ENCODE measurements around the gene FAM3C.
"Not testable (repeated sequence)": the region's sequence is repeated elsewhere in the genome, so short reads cannot be mapped to it uniquely, and the experiment has no call there.

Gene FAM3C

DNA sequence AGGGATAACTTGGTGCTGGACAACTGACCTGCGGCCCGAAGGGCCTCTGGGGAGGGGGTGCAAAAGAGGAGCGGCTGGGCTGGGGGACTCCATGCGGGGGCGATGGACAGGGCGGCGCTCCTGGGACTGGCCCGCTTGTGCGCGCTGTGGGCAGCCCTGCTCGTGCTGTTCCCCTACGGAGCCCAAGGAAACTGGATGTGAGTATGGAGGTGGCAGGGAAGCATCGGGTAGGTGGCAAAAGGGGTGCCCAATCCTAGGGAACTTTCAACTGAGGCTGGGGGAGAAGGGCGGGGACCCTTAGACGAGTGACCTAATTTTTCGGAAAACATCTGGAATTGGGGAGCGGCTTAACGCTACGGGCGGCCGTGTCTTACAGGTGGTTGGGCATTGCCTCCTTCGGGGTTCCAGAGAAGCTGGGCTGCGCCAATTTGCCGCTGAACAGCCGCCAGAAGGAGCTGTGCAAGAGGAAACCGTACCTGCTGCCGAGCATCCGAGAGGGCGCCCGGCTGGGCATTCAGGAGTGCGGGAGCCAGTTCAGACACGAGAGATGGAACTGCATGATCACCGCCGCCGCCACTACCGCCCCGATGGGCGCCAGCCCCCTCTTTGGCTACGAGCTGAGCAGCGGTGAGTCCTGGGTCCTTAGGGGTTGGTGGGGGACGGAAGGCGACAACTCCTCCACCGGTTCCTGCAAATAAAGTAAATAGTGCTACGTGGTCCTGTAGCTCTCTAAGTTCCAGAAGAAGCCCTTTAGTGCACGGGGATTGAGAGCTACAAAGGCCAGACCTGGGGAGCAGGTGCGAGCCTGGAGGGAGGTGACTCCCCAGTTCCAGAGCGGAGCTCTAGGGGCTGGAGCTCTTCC lies 66.7 kb downstream of the FAM3C start:
- no peak for DNase-seq

DNA sequence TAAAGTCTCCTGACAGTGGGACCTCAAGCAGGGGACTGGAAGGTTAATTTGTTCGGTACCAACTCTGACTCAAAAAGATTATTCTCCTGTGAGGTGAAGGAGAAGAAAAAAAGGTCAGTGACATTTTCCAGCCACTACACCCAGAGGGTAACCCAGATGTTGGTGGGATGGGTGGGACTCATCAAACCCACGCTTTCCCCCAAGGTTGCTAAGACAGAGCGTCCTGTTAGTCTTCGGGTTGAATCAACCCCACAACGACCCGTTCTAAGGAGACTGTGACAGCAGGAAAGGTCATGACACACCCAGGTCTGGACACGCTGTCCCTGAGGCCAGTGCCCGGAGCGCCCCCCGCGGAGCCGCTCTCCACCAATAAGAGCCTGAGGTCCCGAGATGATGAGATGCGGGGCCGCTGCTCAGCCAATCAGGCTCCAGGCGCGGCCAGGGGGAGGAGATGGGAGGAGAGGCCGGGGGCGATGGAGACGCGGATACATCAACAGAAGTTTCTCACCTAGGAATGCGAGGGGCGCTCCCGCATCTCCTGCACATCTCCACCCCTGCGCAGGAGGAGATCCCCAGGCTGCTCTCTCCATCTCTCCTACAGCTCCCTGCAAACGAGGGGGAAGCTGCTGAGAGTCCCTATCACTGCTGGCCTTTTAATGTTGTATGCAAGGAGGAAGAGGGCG lies 67.5 kb downstream of the FAM3C start, which contains the start of gene WNT16:
Gene WNT16, plus strand, starts transcription at position 493 of the 683 bp plus-strand sequence. CDS start 293 bp downstream, outside the sequence.
- no peak for DNase-seq

- DNase-seq, result no peak
These were observed 68.4 kb downstream of the FAM3C start for GRCh38 chr7:121327671-121328070.

DNA sequence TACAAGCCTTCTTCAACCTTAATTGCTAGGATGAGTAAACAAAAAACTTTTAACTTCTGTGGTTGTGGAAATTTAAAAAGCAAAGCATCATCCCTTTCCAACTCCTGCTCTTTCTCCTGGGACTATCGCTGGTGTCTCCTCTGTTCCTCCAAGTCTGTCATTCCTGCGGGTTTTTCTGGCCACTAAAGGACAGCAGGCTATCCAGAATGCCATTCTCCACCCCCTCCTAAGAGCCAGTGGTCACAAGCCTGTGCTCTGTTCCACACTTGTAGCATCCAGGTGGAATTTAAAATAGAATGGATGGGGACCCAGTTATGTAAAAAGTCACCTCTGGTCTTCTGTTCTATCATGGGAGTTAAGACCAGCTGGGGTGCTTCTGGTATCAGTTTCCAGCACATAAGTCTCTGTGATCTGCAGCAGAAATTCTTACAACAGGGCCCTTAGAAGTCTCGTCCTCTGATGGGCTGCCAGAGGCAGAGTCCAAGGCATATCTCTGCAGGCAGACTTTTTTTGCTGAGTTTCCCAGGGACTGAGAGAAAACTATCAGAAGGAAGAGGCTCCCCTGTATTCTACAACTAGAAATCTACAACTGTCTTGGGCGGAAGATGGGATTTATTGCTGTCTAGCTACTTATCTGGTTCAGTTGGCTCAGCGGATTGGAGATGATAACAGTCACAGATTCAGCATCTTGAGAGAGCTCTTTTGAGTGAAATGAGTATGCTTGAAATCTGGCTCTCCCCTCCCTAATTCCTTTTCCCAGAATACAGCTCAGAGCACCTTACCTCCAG lies 72.4 kb downstream of the FAM3C start:
- no peak for DNase-seq

- no peak for DNase-seq
These were observed 73.6 kb downstream of the FAM3C start for GRCh38 chr7:121322460-121322859.

DNA sequence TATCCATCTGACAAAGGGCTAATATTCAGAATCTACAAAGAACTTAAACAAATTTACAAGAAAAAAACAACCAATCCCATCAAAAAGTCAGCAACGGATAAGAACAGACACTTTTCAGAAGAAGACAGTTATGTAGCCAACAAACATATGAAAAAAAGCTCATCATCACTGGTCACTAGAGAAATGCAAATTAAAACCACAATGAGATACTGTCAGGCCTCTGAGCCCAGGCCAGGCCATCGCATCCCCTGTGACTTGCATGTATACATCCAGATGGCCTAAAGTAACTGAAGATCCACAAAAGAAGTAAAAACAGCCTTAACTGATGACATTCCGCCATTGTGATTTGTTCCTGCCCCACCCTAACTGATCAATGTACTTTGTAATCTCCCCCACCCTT lies 80.9 kb downstream of the FAM3C start:
- DNase-seq, result not testable (repeated sequence)

DNA sequence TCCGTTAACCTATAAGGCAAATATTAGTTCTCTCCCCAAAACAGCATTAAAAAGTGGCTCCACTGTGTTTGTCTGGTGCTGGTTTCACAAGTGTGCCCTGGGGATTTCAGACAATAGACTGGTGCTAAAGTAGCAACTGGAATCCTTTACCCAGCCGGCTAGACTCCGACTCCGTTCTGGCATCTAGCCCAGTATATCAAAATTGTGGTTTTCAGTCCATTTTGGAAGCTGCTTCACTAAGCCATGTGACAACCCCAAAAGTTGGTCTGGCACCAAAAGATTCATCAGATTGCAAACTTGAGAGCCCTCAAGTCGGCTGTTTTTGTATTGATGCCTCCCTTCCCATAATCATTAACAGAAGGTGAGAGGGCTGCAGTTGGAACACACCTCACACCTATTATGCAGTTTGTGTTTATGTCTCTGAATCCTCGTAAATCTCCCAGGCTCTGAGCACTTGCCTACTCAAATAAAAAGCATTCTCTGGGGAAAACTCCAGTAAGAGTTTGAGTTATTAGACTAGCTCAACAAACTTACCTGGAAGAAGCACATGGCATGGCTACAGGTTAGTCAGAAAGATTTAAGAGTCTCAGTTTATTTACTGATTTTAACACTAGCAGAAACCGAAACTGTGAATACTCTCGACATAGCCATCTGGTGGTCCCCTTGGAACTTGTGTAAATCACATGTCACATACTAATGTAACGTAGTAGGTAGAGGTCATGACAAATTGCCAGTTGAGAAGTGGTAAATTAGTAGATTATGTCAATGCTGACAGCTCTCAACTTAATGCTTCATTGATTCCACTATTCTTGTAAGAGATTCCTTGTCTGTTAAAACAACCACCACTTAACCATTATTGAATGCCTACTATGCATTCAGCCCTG lies 82.1 kb downstream of the FAM3C start:
- DNase-seq, result no peak

- no peak for DNase-seq
These were observed 82.8 kb downstream of the FAM3C start for GRCh38 chr7:121313220-121313792.

DNA sequence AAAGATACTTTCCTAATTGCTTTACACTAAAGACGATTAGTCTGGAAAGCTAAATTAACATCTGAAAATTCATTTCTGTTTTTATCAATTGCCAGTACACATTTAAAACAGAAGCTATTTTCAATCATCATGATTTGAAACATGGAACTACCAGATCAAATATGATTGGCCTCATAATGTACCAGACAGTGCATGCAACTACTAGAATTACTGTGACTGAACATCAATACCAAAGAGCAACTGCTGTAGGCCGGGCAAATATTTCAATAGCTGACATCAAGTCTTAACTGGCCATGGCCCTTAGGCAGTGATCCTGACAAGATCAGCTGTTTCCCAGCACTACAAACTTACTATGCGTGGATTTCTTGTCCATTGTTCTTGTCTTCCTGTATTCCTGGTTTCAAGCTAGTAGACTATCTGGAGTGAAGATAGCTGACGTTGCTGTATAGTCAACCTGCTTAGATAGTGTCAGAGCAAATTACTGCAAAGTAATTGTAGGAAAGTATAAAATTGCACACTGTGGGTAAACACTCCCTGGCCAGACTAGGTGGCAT lies 89.0 kb downstream of the FAM3C start:
- no peak for DNase-seq

GRCh38 chr7:121306565-121306964 lies 89.5 kb downstream of the FAM3C start:
- DNase-seq, result no peak

- no peak for DNase-seq
These were observed 91.0 kb downstream of the FAM3C start for GRCh38 chr7:121305109-121305508.

DNA sequence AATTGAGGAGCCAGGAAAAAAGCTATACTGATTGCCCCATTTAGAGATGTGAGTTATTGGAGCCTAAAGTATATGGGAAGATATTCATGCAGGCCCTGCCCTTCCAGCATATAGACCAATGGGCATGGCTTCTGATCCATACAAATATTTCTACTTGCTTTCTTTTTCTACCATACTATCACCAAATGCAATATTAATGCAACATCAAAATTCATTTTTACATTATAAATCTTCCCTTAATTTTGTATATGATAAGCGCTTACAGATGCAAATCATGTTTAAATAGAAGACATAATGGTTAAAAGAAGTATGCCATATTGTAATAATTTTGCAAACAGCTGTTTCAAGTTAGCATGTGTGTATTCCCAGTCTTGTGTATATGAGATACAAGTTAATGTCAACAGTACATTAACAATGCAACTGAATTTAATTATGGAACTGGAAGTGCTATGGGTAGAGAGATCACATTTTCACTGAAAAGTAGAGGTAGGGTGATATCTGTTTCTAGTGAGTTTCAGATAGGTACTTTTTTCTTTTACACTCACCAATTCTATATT lies 91.9 kb downstream of the FAM3C start:
- no peak for DNase-seq

- no peak for DNase-seq
These were observed 92.5 kb downstream of the FAM3C start for GRCh38 chr7:121303422-121304101.

DNA sequence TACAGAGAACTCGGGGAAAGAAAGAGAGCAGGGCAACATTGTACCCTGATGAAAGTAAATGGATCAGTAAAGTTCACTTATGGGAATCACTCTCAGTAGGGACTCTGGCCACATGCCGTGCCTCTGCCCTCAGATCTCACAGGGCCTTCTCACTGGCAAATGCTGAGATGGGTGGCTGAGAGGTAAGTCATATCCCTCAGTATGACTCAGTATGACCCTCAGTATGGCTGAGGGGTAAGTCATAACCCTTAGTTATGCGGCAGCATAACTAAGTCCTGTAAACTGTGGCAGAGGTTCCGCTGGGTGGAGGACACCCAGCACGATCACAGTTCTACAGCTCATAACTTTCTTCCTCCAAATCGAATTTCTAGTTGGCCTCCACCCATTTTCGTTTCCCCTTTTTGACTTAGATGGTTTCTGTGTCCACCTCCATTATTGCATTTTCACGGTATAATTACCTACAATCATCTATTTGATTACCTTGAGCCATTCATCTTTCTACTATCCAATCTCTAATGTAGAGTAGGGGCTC lies 93.8 kb downstream of the FAM3C start:
- no peak for DNase-seq

- DNase-seq, result no peak
These were observed 94.5 kb downstream of the FAM3C start for GRCh38 chr7:121301446-121302213.

DNA sequence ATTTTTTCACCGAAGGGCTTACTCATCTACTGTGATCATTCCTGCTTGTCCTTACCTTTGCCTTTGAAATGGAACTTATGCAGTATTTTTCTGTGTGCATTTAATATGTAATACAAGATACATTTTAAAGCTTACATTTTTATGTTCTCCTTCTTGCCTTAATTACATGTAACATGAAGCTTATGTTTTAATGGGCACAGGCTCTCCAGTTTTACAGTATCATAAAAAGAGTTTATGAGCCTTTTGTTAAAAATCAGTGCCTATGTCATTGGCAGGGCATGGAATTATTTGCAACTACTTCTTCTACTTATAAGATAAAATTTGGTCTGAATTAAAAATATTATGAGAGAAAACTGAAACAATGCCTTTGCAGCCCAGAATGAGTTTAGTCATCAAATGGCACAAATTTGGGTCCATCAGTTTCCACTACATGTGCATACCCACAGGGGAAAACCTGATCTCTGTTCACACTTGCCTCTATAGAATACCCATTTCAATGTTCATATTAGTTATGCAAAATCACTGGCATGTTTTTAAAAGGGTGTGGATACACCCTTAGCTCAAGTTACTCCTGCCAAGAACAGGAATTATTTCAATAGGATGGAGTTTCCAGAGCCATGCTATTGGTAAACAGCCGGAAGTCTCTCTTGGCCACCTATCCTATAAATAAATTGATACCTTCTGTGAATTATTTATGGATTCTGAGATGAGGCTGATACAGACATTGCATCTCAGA lies 95.3 kb downstream of the FAM3C start:
- no peak for DNase-seq
